HG02623 (cell line): Measurements from ENCODE around the gene CLSTN1.
"Not testable (repeated sequence)": the region's sequence is repeated elsewhere in the genome, so short reads cannot be mapped to it uniquely, and the experiment has no call there.

ENCODE experiments used
- ATAC-seq: cut with Tn5 transposase; IDR thresholded peaks from one replicate; pipeline ENCODE4 v1.9.1; 2021; ENCODE audit warnings: moderate library complexity; ENCODE audit not compliant: unreplicated experiment

Gene CLSTN1

GRCh38 chr1:9801909-9802308 is 21.9 kb downstream of the CLSTN1 start:
- ATAC-seq: no peak

GRCh38 chr1:9798236-9799130 is 25.3 kb downstream of the CLSTN1 start:
- ATAC-seq: no peak

- no peak for ATAC-seq
Observed at GRCh38 chr1:9797049-9797448, 26.7 kb downstream of the CLSTN1 start.

- no peak for ATAC-seq
Observed at GRCh38 chr1:9794081-9794480, 29.7 kb downstream of the CLSTN1 start.

- ATAC-seq: no peak
Observed at GRCh38 chr1:9793291-9793690, 30.5 kb downstream of the CLSTN1 start.

GRCh38 chr1:9792156-9793042 is 31.4 kb downstream of the CLSTN1 start:
- no peak for ATAC-seq

- ATAC-seq: not testable (repeated sequence)
Observed at GRCh38 chr1:9789700-9790099, 34.1 kb downstream of the CLSTN1 start.

- ATAC-seq: no peak
Observed at GRCh38 chr1:9787702-9788101, 36.1 kb downstream of the CLSTN1 start.

- no peak for ATAC-seq
Observed at GRCh38 chr1:9785406-9785805, 38.4 kb downstream of the CLSTN1 start.

GRCh38 chr1:9784508-9785133 is 39.1 kb downstream of the CLSTN1 start:
- ATAC-seq: no peak

- ATAC-seq: no peak
Observed at GRCh38 chr1:9782897-9783296, 40.9 kb downstream of the CLSTN1 start.

GRCh38 chr1:9782116-9782751 is 41.5 kb downstream of the CLSTN1 start:
- no peak for ATAC-seq

- no peak for ATAC-seq
Observed at GRCh38 chr1:9780554-9781110, 43.1 kb downstream of the CLSTN1 start.

GRCh38 chr1:9778905-9779304 is 44.9 kb downstream of the CLSTN1 start:
- ATAC-seq: no peak

GRCh38 chr1:9776685-9777084 is 47.1 kb downstream of the CLSTN1 start:
- ATAC-seq: no peak

- ATAC-seq: no peak
Observed at GRCh38 chr1:9774712-9775679, 48.8 kb downstream of the CLSTN1 start.

GRCh38 chr1:9770298-9770697 is 53.5 kb downstream of the CLSTN1 start:
- no peak for ATAC-seq

- ATAC-seq: no peak
Observed at GRCh38 chr1:9768983-9769382, 54.8 kb downstream of the CLSTN1 start.

GRCh38 chr1:9767964-9768668 is 55.6 kb downstream of the CLSTN1 start:
- no peak for ATAC-seq
